GM19397 (cell line): ENCODE data around the gene VAMP1.
"Not testable (repeated sequence)": the region's sequence is repeated elsewhere in the genome, so short reads cannot be mapped to it uniquely, and the experiment has no call there.

Experiments used
- ATAC-seq: cut with Tn5 transposase; IDR thresholded peaks from one replicate; pipeline ENCODE4 v1.9.1; 2021; ENCODE audit warnings: mild to moderate bottlenecking, moderate library complexity; ENCODE audit not compliant: unreplicated experiment

VAMP1 gene

DNA sequence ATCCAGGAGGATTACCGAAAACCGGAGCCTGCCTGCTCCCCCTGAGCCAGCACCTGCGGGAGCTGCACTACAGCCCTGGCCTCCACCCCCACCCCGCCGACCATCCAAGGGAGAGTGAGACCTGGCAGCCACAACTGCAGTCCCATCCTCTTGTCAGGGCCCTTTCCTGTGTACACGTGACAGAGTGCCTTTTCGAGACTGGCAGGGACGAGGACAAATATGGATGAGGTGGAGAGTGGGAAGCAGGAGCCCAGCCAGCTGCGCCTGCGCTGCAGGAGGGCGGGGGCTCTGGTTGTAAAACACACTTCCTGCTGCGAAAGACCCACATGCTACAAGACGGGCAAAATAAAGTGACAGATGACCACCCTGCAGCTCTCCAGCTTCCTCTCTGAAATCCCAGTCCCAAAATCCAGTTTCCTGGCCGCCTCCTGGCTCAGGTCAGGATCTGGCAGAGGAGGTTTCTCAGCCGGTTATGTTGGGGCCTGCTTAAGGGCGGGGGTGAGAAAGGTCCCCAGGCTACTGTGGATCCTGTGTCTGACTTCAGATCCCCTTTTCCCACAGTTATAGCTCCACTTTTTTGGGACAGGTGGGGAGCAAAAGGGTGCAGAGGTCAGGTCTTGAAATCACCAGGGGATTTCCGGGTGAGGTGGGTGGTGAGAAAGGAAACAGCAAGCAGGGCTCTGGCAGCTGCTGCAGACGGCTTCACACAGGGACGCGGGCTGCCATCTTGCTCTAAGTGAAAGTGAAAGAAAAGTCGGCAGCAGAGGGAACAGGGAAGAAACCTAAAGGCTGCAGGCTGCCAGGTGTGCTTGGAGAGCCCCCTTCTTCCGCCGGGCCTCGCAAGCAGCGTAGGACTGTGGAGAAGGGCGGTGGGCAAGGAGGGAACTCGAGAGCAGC lies 18.9 kb downstream of the VAMP1 start, which contains the start of gene TAPBPL:
TAPBPL (plus strand) TSS at position 695 of the 897 bp plus-strand sequence. CDS start 207 bp downstream, outside the sequence.
- peak; percentile 52 for ATAC-seq

GRCh38 chr12:6450869-6451347 lies 19.6 kb downstream of the VAMP1 start:
- no peak for ATAC-seq

GRCh38 chr12:6450091-6450868 lies 20.2 kb downstream of the VAMP1 start:
- ATAC-seq, result no peak

GRCh38 chr12:6444704-6445688 lies 25.5 kb downstream of the VAMP1 start, which contains the start of gene CD27:
Gene CD27 (plus strand): TSS chr12:6444955. CDS start chr12:6445096, 141 bp downstream.
- no peak for ATAC-seq

- ATAC-seq, result no peak
These were observed 26.4 kb downstream of the VAMP1 start for GRCh38 chr12:6444031-6444430.

DNA sequence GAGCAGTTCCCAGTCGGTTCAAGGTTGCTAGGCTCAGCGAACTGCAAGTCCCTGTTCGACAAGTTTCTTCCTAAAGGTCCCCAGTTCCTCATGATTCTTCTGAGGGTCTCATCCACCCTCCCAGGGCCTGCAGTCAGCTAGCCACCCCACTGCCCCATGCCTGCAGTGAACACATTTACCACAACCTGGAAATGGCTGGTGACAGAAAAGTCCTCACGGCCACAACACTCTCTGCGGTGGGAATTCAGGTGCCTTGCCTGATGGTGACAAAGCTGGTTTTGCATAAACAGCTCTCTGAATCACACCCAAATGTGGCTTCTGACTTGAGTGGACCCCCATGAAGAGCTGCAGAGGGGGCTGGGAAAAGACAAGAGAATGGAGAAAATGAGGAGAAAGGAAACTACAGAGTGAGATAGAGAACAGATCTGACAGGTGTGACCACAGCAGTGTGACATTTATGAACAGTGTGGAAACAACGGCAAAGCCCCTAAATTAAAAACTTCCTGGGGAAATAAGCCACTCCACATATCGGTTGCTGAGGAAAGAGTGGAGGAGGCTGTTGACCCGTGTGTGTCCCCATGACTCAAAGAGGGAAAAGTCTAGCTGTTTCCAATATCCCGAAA lies 27.0 kb downstream of the VAMP1 start:
- ATAC-seq, result no peak

GRCh38 chr12:6442836-6443235 lies 27.6 kb downstream of the VAMP1 start:
- no peak for ATAC-seq

- ATAC-seq, result no peak
These were observed 30.1 kb downstream of the VAMP1 start for GRCh38 chr12:6440391-6440790.

- no peak for ATAC-seq
These were observed 32.1 kb downstream of the VAMP1 start for GRCh38 chr12:6438345-6438744.

GRCh38 chr12:6437586-6437985 lies 32.9 kb downstream of the VAMP1 start:
- no peak for ATAC-seq

DNA sequence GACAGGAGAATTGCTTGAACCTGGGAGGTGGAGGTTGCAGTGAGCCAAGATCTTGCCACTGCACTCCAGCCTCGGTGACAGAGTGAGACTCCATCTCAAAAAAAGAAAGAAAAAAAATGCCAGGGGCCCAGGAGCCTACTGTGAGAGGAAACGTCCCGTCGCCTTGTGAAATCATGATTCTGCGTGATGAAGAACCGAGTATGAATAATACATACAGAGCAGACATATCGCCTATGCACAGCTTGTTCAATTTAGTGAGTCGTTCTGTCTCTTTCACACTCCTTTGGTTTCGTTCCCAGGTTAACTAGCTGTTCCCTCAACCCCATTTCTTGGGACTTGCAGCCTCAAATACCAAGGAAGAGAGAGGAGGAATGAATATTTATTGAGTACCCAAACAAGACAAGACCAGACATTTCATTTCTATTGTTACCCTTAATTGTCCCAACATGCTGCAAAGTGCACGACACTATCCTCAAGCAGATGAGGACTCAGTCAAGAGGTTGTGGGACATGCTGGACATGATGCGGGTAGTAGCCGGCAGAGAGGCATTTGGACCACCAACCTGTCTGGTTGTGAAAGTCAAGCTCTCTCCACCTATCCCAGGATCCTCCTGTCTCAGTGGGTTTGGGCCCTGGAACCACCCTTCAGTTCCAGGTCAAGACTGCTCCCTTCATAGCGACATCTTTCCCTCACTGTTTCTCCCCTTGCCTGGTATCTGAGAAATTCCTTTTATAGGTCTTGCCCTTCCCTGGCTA lies 34.3 kb downstream of the VAMP1 start:
- ATAC-seq, result no peak

GRCh38 chr12:6434205-6435140 lies 36.0 kb downstream of the VAMP1 start:
- no peak for ATAC-seq

DNA sequence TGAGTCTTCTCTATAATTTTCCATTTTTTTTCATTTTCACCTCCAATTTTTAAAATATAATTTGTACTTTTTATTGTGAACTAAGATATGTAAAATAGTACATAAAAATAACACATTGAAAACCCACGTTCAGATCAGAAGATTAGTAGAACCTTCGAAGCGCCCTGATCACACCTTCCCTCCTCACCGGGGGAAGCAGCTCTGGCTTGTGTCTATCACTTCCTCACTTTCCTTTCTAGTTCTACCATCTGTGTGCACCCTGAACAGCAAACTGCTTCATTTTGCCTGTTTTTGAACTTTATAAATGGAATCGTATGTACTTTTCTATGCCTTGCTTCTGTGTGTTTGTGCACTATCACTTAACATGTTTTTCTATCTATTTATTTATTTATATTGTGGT lies 37.5 kb downstream of the VAMP1 start:
- ATAC-seq, result no peak

DNA sequence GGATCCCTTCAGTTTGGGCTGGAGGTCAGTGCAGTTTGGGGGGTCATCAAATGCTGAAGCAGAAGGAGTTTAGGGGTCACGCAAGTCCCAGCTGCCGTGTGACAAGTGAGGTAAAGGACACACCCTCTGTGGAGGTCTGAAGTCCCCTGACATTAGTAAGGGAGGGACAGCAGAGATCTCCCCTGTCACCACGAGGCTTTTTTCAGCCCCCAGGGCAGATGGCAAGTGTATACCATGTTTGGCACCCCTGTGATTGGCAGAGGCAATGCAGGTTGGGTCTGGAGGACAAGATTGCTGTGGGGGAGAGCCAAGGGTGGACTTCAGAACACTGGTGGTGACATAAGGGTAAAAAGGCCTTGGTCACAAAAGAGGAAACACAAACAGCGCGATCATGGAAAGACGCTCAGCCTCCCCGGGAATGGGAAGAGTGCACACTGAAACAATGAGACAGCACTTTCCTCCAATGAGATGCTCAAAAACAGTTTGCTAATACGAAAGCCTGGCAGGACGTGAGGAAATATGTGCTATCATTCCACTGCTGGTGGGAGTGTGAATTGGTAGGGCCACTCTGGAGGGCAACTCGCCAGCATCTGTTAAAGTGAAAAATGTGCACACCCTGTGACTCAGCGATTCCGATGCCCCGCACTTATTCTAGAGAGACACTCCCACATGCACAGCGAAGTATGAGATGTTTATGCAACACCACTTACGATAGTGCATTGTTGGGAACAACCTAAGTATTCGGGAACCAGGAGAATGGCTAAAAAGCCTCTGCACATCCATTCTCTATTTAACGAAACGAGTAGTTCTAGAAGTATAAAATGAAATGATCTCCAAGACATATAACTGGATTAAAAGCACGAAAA lies 40.1 kb downstream of the VAMP1 start:
- no peak for ATAC-seq

DNA sequence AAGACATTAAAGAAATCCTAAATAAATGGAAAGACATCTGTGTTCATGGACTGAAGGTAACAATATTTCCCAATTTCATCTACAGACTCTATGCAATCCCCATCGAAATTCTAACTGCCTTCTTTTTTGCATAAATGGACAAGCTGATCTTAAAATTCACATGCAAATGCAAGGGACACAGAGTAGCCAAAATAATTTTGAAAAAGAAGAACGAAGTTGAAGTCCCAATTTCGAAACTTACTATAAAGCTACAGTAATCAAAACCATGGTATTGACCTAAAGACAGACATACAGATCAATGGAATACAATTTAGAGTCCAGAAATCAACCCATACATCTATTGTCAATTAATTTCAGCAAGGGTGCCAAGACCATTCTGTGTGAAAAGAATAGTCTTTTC lies 42.2 kb downstream of the VAMP1 start:
- no peak for ATAC-seq

- ATAC-seq, result not testable (repeated sequence)
These were observed 42.7 kb downstream of the VAMP1 start for GRCh38 chr12:6427796-6428195.
